ENCODE measurements around the gene STUM. TPM values are rescaled to one million over a fixed set of nuclear protein-coding genes. Genes with fewer than 3 reads are reported as not detected.

STUM gene
- total RNA-seq, 1 donor from 2014 or later, result 6.4 TPM

GRCh38 chr1:226639631-226640061 is 91.1 kb downstream of the STUM start:
- no peaks in the 10 kb centered on the region for H3K9me3 ChIP-seq
- H3K36me3 ChIP-seq, result peaks cover 0 to 52% of the 10 kb centered on the region in 2 donors
- H3K4me3 ChIP-seq, result no peak overlapping the region
- TF ChIP-seq, protein P1, sequence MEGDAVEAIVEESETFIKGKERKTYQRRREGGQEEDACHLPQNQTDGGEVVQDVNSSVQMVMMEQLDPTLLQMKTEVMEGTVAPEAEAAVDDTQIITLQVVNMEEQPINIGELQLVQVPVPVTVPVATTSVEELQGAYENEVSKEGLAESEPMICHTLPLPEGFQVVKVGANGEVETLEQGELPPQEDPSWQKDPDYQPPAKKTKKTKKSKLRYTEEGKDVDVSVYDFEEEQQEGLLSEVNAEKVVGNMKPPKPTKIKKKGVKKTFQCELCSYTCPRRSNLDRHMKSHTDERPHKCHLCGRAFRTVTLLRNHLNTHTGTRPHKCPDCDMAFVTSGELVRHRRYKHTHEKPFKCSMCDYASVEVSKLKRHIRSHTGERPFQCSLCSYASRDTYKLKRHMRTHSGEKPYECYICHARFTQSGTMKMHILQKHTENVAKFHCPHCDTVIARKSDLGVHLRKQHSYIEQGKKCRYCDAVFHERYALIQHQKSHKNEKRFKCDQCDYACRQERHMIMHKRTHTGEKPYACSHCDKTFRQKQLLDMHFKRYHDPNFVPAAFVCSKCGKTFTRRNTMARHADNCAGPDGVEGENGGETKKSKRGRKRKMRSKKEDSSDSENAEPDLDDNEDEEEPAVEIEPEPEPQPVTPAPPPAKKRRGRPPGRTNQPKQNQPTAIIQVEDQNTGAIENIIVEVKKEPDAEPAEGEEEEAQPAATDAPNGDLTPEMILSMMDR (IDR thresholded peaks at IDR 0.05), result no peak
- peak in 1 of 2 donors; percentile 6 for TF ChIP-seq POLR2AphosphoS5 (IDR thresholded peaks at IDR 0.05; ENCODE audit: insufficient read depth in 1 of 2, low read depth in 1 of 2)
- H3K27me3 ChIP-seq, result no peaks in the 10 kb centered on the region
- DNase-seq (ENCODE audit: extremely low spot score in 2 of 2), result no peak
- peaks cover 46% of the 10 kb centered on the region for H3K4me1 ChIP-seq
- H3K27ac ChIP-seq, result peak overlapping the region; percentile 39
- intact Hi-C loops (cut with DNase I), result loop anchor here (10.0 kb wide), 1 partner anchor 95 kb away; the partner anchor contains the start of gene ITPKB

- Histone ChIP-seq H3K4me1 (peaks cover 45% of the 10 kb centered on the region), H3K27me3 (no peaks in the 10 kb centered on the region), H3K9me3 (no peaks in the 10 kb centered on the region), H3K27ac (peak overlapping the region; percentile 39), H3K4me3 (no peak overlapping the region), H3K36me3 (peaks cover 0 to 52% of the 10 kb centered on the region in 2 donors)
- TF ChIP-seq POLR2A (IDR thresholded peaks at IDR 0.05) (no peak), POLR2AphosphoS5 (IDR thresholded peaks at IDR 0.05; ENCODE audit: insufficient read depth in 1 of 2, low read depth in 1 of 2) (peak in 1 of 2 donors; percentile 8)
- intact Hi-C loops (cut with DNase I), result no loop called here
- DNase-seq (ENCODE audit: extremely low spot score in 2 of 2), result no peak
Observed at GRCh38 chr1:226640321-226641136, 92.0 kb downstream of the STUM start.

- TF ChIP-seq POLR2A (IDR thresholded peaks at IDR 0.05), result no peak
- TF ChIP-seq, protein P1 (IDR thresholded peaks at IDR 0.05), result no peak
- TF ChIP-seq POLR2AphosphoS5 (IDR thresholded peaks at IDR 0.05; ENCODE audit: insufficient read depth in 1 of 2, low read depth in 1 of 2), result no peak
- H3K27ac ChIP-seq, result no peak overlapping the region
- no peaks in the 10 kb centered on the region for H3K27me3 ChIP-seq
- H3K4me1 ChIP-seq, result peaks cover 38% of the 10 kb centered on the region
- intact Hi-C loops (cut with DNase I), result no loop called here
- H3K36me3 ChIP-seq, result peaks cover 0 to 53% of the 10 kb centered on the region in 2 donors
- no peak for DNase-seq (ENCODE audit: extremely low spot score in 2 of 2)
- H3K4me3 ChIP-seq, result no peak overlapping the region
- no peaks in the 10 kb centered on the region for H3K9me3 ChIP-seq
Observed at GRCh38 chr1:226641671-226642231, 93.2 kb downstream of the STUM start.

DNA sequence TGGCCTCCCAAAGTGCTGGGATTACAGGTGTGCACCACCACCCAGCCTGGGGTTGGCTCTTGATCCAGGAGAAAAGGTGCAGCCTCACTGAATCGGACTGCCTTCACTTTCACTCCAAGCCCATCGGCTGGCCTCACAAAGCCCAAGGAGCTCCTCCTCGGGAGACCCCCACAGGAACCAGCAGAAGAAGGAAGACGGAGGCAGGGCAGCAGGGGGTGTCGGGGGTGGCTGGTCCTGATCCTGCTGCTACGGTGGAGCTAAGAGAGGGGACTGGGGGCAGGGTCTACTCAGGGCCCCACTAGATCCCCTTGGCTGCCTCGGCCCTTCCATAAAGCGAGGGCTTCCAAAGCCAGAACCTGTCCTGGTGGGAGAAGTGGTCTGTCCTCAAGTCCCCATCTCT is 93.9 kb downstream of the STUM start:
- peaks cover 35% of the 10 kb centered on the region for H3K4me1 ChIP-seq
- DNase-seq (ENCODE audit: extremely low spot score in 2 of 2), result no peak
- intact Hi-C loops (cut with DNase I), result no loop called here
- H3K9me3 ChIP-seq, result no peaks in the 10 kb centered on the region
- TF ChIP-seq POLR2A (IDR thresholded peaks at IDR 0.05) (no peak), POLR2AphosphoS5 (IDR thresholded peaks at IDR 0.05; ENCODE audit: insufficient read depth in 1 of 2, low read depth in 1 of 2) (no peak)
- TF ChIP-seq, protein P1 (IDR thresholded peaks at IDR 0.05), result no peak
- no peaks in the 10 kb centered on the region for H3K27me3 ChIP-seq
- no peak overlapping the region for H3K27ac ChIP-seq
- H3K4me3 ChIP-seq, result no peak overlapping the region
- peaks cover 0 to 53% of the 10 kb centered on the region in 2 donors for H3K36me3 ChIP-seq

GRCh38 chr1:226643177-226643576 is 94.6 kb downstream of the STUM start:
- Histone ChIP-seq H3K4me1 (peaks cover 27% of the 10 kb centered on the region), H3K4me3 (no peak overlapping the region), H3K27ac (no peak overlapping the region), H3K27me3 (no peaks in the 10 kb centered on the region), H3K36me3 (peaks cover 0 to 55% of the 10 kb centered on the region in 2 donors), H3K9me3 (no peaks in the 10 kb centered on the region)
- intact Hi-C loops (cut with DNase I), result no loop called here
- TF ChIP-seq, protein P1 (IDR thresholded peaks at IDR 0.05), result no peak
- TF ChIP-seq POLR2A (IDR thresholded peaks at IDR 0.05), result no peak
- TF ChIP-seq POLR2AphosphoS5 (IDR thresholded peaks at IDR 0.05; ENCODE audit: insufficient read depth in 1 of 2, low read depth in 1 of 2), result no peak
- no peak for DNase-seq (ENCODE audit: extremely low spot score in 2 of 2)
